DOHH2 (cell line): ENCODE measurements around the gene CAMSAP2.

Experiments used
- H3F3A ChIP-seq: fragments of 200-600 bp; sonication (generic), shearing (Covaris generic); 2 replicates; pipeline ENCODE4 v1.6.0; 2016; ENCODE audit warnings: antibody characterized with exemption, mild to moderate bottlenecking; ENCODE audit not compliant: control insufficient read depth, insufficient read depth
- H3K27ac ChIP-seq: fragments of 200-600 bp; sonication (generic); 2 replicates; pipeline ENCODE4 v1.5.1; 2014; ENCODE audit warnings: low read depth, mild to moderate bottlenecking, low read length, moderate library complexity
- H3K27me3 ChIP-seq: fragments of 200-600 bp; sonication (generic); 2 replicates; pipeline ENCODE4 v1.6.1; 2014; ENCODE audit warnings: mild to moderate bottlenecking, low read length, mixed read lengths; ENCODE audit not compliant: control insufficient read depth
- H3K36me3 ChIP-seq: fragments of 200-600 bp; sonication (generic); 2 replicates; pipeline ENCODE4 v1.6.1; 2014; ENCODE audit warnings: mild to moderate bottlenecking, low read length, moderate library complexity, mixed read lengths; ENCODE audit not compliant: control insufficient read depth
- H3K4me1 ChIP-seq: fragments of 200-600 bp; sonication (generic); 2 replicates; pipeline ENCODE4 v1.6.1; 2014; ENCODE audit warnings: mild to moderate bottlenecking, low read length, mixed read lengths; ENCODE audit not compliant: control insufficient read depth
- H3K4me2 ChIP-seq: fragments of 200-600 bp; sonication (generic); 2 replicates; pipeline ENCODE4 v1.6.0; 2014; ENCODE audit warnings: mild to moderate bottlenecking, low read length, moderate library complexity
- H3K4me3 ChIP-seq: fragments of 200-600 bp; sonication (generic); 2 replicates; pipeline ENCODE4 v1.5.1; 2014; ENCODE audit warnings: mild to moderate bottlenecking, low read length, mixed read lengths
- H3K79me2 ChIP-seq: fragments of 200-600 bp; sonication (generic); 2 replicates; pipeline ENCODE4 v1.6.1; 2014; ENCODE audit warnings: mild to moderate bottlenecking, low read length, mixed read lengths; ENCODE audit not compliant: control insufficient read depth
- H3K9me2 ChIP-seq: fragments of 200-600 bp; sonication (generic); replicated peaks from 2 replicates; pipeline ENCODE4 v1.6.1; 2014; ENCODE audit warnings: mild to moderate bottlenecking, low read length, mixed read lengths; ENCODE audit not compliant: control insufficient read depth
- H3K9me3 ChIP-seq: fragments of 200-600 bp; sonication (generic); 2 replicates; pipeline ENCODE4 v1.6.1; 2014; ENCODE audit warnings: antibody characterized with exemption, low read length, mixed read lengths; ENCODE audit not compliant: control insufficient read depth, insufficient read depth
- H4K20me1 ChIP-seq: fragments of 200-600 bp; sonication (generic); 2 replicates; pipeline ENCODE4 v1.6.0; 2014; ENCODE audit warnings: low read depth, mild to moderate bottlenecking, antibody characterized with exemption, low read length, moderate library complexity; ENCODE audit not compliant: control insufficient read depth, insufficient read depth
- EZH2phosphoT487 ChIP-seq: fragments of 200-600 bp; sonication (generic); IDR thresholded peaks from 2 replicates; pipeline ENCODE4 v1.6.1; 2017; ENCODE audit warnings: borderline replicate concordance, mild to moderate bottlenecking, antibody characterized with exemption, low read length, moderate library complexity, mixed read lengths
- TF ChIP-seq, protein P1 (sequence below): fragments of 200-600 bp; sonication (generic); IDR thresholded peaks from one replicate; pipeline ENCODE4 v1.5.1; 2014; ENCODE audit warnings: antibody characterized with exemption, mild to moderate bottlenecking, low read depth, low read length; ENCODE audit not compliant: poor library complexity, severe bottlenecking

The CAMSAP2 gene

DNA sequence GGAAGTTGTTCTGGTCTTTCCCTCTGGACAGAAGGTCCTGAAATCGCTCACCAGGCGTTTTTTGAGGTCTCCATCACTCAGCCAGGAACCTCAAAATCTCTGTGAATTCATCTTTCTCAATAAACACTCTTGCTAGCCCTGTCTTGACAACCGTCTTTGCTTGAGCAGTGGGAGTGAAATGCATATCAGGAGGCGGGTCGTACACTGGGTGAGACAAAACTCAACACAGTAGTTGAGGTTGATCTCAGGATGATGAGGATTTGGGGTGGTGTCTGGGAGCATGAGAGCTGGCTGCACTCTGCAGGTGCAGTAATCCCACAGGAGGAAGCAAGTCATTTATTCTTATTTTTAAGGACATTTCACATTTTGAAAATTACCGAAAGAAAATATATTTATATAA lies 136.0 kb downstream of the CAMSAP2 start:
- no peaks in the 10 kb centered on the region for H3K9me3 ChIP-seq
- H3K27me3 ChIP-seq: peaks cover 36% of the 10 kb centered on the region
- H3K79me2 ChIP-seq: no peaks in the 10 kb centered on the region
- no peaks in the 10 kb centered on the region for H3K36me3 ChIP-seq
- no peaks in the 10 kb centered on the region for H3K9me2 ChIP-seq
- no peak for TF ChIP-seq EZH2phosphoT487
- TF ChIP-seq, protein P1, sequence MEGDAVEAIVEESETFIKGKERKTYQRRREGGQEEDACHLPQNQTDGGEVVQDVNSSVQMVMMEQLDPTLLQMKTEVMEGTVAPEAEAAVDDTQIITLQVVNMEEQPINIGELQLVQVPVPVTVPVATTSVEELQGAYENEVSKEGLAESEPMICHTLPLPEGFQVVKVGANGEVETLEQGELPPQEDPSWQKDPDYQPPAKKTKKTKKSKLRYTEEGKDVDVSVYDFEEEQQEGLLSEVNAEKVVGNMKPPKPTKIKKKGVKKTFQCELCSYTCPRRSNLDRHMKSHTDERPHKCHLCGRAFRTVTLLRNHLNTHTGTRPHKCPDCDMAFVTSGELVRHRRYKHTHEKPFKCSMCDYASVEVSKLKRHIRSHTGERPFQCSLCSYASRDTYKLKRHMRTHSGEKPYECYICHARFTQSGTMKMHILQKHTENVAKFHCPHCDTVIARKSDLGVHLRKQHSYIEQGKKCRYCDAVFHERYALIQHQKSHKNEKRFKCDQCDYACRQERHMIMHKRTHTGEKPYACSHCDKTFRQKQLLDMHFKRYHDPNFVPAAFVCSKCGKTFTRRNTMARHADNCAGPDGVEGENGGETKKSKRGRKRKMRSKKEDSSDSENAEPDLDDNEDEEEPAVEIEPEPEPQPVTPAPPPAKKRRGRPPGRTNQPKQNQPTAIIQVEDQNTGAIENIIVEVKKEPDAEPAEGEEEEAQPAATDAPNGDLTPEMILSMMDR: no peak
- H3K4me2 ChIP-seq: no peak overlapping the region
- no peaks in the 10 kb centered on the region for H3F3A ChIP-seq
- H3K4me3 ChIP-seq: no peak overlapping the region
- H4K20me1 ChIP-seq: no peaks in the 10 kb centered on the region; the same call in 1 of the 2 replicates
- H3K4me1 ChIP-seq: peaks cover 8% of the 10 kb centered on the region
- no peak overlapping the region for H3K27ac ChIP-seq

DNA sequence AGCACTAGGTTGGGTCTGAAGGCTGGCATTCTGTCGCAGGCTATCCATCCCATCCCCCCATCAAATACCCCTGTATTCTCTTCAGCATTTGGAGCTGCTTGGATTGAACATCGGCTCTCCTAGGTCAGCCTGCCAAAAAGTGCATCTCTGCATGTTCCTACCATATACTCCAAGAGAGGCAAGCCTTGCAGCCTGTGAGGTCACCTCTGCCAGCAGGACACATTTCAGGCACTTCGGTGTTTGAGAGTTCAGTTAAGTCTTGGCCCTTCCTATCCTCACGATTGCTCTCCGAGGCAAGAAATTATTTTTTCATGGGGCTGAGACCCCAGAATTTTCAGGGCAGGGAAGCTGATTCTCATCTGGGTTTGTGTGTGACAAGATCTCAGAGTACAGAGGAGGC lies 136.7 kb downstream of the CAMSAP2 start:
- H3K4me2 ChIP-seq: no peak overlapping the region
- no peaks in the 10 kb centered on the region; the same call in 1 of the 2 replicates for H4K20me1 ChIP-seq
- TF ChIP-seq, protein P1: no peak
- TF ChIP-seq EZH2phosphoT487: no peak
- H3K27ac ChIP-seq: no peak overlapping the region
- H3K36me3 ChIP-seq: no peaks in the 10 kb centered on the region
- no peaks in the 10 kb centered on the region for H3K9me2 ChIP-seq
- H3K4me1 ChIP-seq: peaks cover 1% of the 10 kb centered on the region
- H3K9me3 ChIP-seq: no peaks in the 10 kb centered on the region
- peaks cover 42% of the 10 kb centered on the region for H3K27me3 ChIP-seq
- H3F3A ChIP-seq: no peaks in the 10 kb centered on the region
- H3K79me2 ChIP-seq: no peaks in the 10 kb centered on the region
- no peak overlapping the region for H3K4me3 ChIP-seq

DNA sequence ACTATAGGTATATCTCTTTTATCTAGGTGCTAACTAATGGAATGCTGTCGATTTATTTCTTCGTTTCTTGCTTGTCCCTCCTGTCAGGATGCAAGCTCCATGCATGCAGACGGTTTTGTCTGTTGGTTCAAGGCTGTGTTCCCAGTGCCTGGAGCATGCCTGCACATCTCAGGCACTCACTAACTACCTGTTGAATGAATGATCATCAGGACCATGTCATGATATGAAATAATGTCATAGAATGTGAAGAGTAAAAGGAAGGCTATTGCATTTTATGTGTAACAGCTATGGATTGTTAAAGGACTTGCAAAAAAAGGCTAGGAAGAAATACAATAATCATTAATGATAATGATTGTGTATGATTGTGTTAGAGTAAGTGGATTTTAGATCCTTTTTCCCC lies 138.3 kb downstream of the CAMSAP2 start:
- TF ChIP-seq EZH2phosphoT487: no peak
- TF ChIP-seq, protein P1: no peak
- Histone ChIP-seq H4K20me1 (no peaks in the 10 kb centered on the region; the same call in 1 of the 2 replicates), H3K27me3 (peaks cover 50% of the 10 kb centered on the region), H3K9me2 (no peaks in the 10 kb centered on the region), H3K9me3 (no peaks in the 10 kb centered on the region), H3K79me2 (no peaks in the 10 kb centered on the region), H3K4me2 (no peak overlapping the region), H3F3A (no peaks in the 10 kb centered on the region), H3K36me3 (no peaks in the 10 kb centered on the region), H3K4me1 (no peaks in the 10 kb centered on the region), H3K4me3 (no peak overlapping the region), H3K27ac (no peak overlapping the region)
